HepG2 (cell line): ENCODE data around the gene HPS4. TPM values are rescaled to one million over a fixed set of nuclear protein-coding genes. Genes with fewer than 3 reads are reported as not detected.

Experiments
- ARNTL ChIP-seq: sonication (generic); formaldehyde crosslinking; IDR thresholded peaks from 2 replicates; pipeline ENCODE4 v1.4.0; 2020; ENCODE audit warnings: mild to moderate bottlenecking, missing genetic modification reagents
- FLYWCH1 ChIP-seq: sonication (generic); formaldehyde crosslinking; IDR thresholded peaks from 2 replicates; pipeline ENCODE4 v1.8.1; 2023; ENCODE audit warnings: mild to moderate bottlenecking, missing genetic modification reagents
- FOXO4 ChIP-seq: sonication (generic); formaldehyde crosslinking; conservative IDR thresholded peaks from 2 replicates; pipeline ENCODE4 v1.8.1; 2023; ENCODE audit warnings: missing genetic modification reagents
- LBX2 ChIP-seq: sonication (generic); formaldehyde crosslinking; IDR thresholded peaks from 2 replicates; pipeline ENCODE4 v1.5.0; 2020; ENCODE audit warnings: missing genetic modification reagents, mild to moderate bottlenecking, borderline replicate concordance
- RFXAP ChIP-seq: sonication (generic); formaldehyde crosslinking; IDR thresholded peaks from 2 replicates; pipeline ENCODE4 v1.4.0; 2020; ENCODE audit warnings: missing genetic modification reagents, borderline replicate concordance
- SP140L ChIP-seq: sonication (generic); formaldehyde crosslinking; IDR thresholded peaks from 2 replicates; pipeline ENCODE4 v1.4.0; 2020; ENCODE audit warnings: missing genetic modification reagents, borderline replicate concordance
- TARDBP ChIP-seq: sonication (generic); formaldehyde crosslinking; IDR thresholded peaks from 2 replicates; pipeline ENCODE4 v1.8.0; 2022; ENCODE audit warnings: mild to moderate bottlenecking, missing genetic modification reagents
- ZNF549 ChIP-seq: sonication (generic); formaldehyde crosslinking; IDR thresholded peaks from 2 replicates; pipeline ENCODE4 v1.5.0; 2020; ENCODE audit warnings: missing genetic modification reagents
- ZSCAN25 ChIP-seq: sonication (generic); formaldehyde crosslinking; IDR thresholded peaks from 2 replicates; pipeline ENCODE4 v1.8.0; 2022; ENCODE audit warnings: mild to moderate bottlenecking, missing genetic modification reagents
- polyA plus RNA-seq, 8 experiments: library from polyadenylated mRNA; depleted of rRNA in 3 of 8; stranded (reverse) in 7 of 8; unstranded in 1 of 8; fragments of >200 nt; fragmentation: Illumina TruSeq in 4 of 8; extraction: Trizol in 4 of 8; gene quantifications; 2 replicates each; pipeline versions ENCODE4 v1.2.1 to v1.2.3, GENCODE V29; 2011 to 2016; ENCODE audit warnings: low read depth in 4 of 8, missing spikeins in 1 of 8, mixed read lengths in 1 of 8; ENCODE audit not compliant: insufficient read depth in 1 of 8
- total RNA-seq, 5 experiments: library from RNA; depleted of rRNA; stranded (reverse); fragments of >200 nt; fragmentation: Illumina TruSeq; extraction: Trizol; gene quantifications; 2 replicates each; pipeline ENCODE4 v1.2.3, GENCODE V29; 2016; ENCODE audit warnings: low read depth in 1 of 5
- TF ChIP-seq, protein P1 (sequence below): sonication (generic); formaldehyde crosslinking; IDR thresholded peaks from 2 replicates; pipeline ENCODE4 v1.8.1; 2023; ENCODE audit warnings: mild to moderate bottlenecking, missing genetic modification reagents
- TF ChIP-seq, protein P2 (sequence below): IDR thresholded peaks from 2 replicates; pipeline ENCODE4 v1.6.1; 2018; ENCODE audit warnings: missing genetic modification reagents, mild to moderate bottlenecking, missing compliant biosample characterization
- TF ChIP-seq, protein P3 (sequence below): IDR thresholded peaks from 2 replicates; pipeline ENCODE4 v1.6.1; 2016; ENCODE audit warnings: missing compliant biosample characterization, missing genetic modification reagents, borderline replicate concordance

HPS4 gene
- total and polyA plus RNA-seq, 2 of the 13 experiments (the other 11 are each of a cell fraction or from before 2014, with no cell fraction given) = 27.4 to 34.0 TPM

- TF ChIP-seq, protein P1, sequence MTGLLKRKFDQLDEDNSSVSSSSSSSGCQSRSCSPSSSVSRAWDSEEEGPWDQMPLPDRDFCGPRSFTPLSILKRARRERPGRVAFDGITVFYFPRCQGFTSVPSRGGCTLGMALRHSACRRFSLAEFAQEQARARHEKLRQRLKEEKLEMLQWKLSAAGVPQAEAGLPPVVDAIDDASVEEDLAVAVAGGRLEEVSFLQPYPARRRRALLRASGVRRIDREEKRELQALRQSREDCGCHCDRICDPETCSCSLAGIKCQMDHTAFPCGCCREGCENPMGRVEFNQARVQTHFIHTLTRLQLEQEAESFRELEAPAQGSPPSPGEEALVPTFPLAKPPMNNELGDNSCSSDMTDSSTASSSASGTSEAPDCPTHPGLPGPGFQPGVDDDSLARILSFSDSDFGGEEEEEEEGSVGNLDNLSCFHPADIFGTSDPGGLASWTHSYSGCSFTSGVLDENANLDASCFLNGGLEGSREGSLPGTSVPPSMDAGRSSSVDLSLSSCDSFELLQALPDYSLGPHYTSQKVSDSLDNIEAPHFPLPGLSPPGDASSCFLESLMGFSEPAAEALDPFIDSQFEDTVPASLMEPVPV = no peak
- TF ChIP-seq LBX2 (no peak), RFXAP (no peak), ARNTL (CRISPR knock-in tag) (no peak), ZSCAN25 (no peak), SP140L (CRISPR knock-in tag) (no peak), FLYWCH1 (CRISPR knock-in tag) (no peak), ZNF549 (CRISPR knock-in tag) (0 out of 2 replicates have a peak, but pooled peaks have one; percentile 8), FOXO4 (CRISPR knock-in tag) (no peak), TARDBP (0 out of 2 replicates have a peak, but pooled peaks have one; percentile 3)
- TF ChIP-seq, protein P2, sequence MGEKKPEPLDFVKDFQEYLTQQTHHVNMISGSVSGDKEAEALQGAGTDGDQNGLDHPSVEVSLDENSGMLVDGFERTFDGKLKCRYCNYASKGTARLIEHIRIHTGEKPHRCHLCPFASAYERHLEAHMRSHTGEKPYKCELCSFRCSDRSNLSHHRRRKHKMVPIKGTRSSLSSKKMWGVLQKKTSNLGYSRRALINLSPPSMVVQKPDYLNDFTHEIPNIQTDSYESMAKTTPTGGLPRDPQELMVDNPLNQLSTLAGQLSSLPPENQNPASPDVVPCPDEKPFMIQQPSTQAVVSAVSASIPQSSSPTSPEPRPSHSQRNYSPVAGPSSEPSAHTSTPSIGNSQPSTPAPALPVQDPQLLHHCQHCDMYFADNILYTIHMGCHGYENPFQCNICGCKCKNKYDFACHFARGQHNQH (CRISPR knock-in tag) = no peak
- TF ChIP-seq, protein P3, sequence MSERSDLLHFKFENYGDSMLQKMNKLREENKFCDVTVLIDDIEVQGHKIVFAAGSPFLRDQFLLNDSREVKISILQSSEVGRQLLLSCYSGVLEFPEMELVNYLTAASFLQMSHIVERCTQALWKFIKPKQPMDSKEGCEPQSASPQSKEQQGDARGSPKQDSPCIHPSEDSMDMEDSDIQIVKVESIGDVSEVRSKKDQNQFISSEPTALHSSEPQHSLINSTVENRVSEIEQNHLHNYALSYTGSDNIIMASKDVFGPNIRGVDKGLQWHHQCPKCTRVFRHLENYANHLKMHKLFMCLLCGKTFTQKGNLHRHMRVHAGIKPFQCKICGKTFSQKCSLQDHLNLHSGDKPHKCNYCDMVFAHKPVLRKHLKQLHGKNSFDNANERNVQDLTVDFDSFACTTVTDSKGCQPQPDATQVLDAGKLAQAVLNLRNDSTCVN (CRISPR knock-in tag) = no peak
These were observed 4.4 kb downstream of the HPS4 start (continued) for GRCh38 chr22:26479043-26479791.
